Stimulated activated CD8-positive, alpha-beta memory T cell treated with anti-CD3 and anti-CD28 coated beads, Interleukin-2, amount 100 ng/mL, for 48 hours (primary cell): ENCODE data around the gene CDH15.

Source experiments
- DNase-seq, 2 donors: peaks; one replicate each; pipeline ENCODE4 v3.0.0-alpha.2; 2020; ENCODE audit warnings: low read depth in 2 of 2

The CDH15 gene, protein sequence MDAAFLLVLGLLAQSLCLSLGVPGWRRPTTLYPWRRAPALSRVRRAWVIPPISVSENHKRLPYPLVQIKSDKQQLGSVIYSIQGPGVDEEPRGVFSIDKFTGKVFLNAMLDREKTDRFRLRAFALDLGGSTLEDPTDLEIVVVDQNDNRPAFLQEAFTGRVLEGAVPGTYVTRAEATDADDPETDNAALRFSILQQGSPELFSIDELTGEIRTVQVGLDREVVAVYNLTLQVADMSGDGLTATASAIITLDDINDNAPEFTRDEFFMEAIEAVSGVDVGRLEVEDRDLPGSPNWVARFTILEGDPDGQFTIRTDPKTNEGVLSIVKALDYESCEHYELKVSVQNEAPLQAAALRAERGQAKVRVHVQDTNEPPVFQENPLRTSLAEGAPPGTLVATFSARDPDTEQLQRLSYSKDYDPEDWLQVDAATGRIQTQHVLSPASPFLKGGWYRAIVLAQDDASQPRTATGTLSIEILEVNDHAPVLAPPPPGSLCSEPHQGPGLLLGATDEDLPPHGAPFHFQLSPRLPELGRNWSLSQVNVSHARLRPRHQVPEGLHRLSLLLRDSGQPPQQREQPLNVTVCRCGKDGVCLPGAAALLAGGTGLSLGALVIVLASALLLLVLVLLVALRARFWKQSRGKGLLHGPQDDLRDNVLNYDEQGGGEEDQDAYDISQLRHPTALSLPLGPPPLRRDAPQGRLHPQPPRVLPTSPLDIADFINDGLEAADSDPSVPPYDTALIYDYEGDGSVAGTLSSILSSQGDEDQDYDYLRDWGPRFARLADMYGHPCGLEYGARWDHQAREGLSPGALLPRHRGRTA

DNA sequence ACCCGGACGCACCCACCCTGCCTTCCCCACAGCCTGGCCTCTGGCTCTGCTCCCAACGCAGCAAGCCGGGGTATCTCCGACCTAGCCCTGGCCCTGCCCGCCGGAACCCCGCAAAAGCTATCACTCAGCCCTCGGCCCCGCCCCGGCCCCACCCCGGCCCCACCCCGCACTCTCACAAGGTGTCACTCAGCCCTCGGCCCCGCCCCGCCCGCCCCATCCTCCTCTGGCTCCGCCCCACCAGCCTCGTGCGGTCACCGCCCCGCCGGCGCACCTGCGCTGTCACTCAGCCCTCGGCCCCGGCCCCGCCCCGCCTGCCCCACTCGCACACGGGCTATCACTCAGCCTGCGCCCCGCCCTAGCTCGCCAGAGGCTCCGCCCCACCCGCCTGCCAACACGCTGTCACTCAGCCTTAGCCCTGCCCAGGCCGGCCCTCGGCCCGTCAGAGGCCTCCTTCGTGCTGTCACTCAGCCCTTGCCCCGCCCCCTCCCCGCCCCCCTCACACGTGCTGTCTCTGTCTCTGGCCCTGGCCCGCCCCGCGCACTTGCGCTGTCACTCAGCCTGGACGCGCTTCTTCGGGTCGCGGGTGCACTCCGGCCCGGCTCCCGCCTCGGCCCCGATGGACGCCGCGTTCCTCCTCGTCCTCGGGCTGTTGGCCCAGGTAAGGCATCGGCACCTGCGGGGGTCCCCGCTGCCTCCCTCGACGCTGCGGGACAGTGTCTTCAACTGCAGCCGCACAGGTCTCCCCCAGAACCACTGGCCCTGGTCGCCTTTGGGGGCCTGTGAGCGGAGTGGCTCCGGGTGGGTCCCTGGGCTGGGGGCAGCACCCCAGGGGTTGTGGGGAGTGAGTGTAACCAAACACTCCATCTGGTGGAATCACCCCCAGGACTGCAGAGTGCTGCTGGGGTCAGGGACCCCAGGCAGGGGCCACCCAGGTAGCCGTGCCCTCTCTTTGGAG lies at the start of gene CDH15:
TSS of gene CDH15 (plus strand) at position 533 of the 955 bp plus-strand sequence. CDS start at position 617, 84 bp downstream.
- peak; percentile 89 to 95 for DNase-seq

DNA sequence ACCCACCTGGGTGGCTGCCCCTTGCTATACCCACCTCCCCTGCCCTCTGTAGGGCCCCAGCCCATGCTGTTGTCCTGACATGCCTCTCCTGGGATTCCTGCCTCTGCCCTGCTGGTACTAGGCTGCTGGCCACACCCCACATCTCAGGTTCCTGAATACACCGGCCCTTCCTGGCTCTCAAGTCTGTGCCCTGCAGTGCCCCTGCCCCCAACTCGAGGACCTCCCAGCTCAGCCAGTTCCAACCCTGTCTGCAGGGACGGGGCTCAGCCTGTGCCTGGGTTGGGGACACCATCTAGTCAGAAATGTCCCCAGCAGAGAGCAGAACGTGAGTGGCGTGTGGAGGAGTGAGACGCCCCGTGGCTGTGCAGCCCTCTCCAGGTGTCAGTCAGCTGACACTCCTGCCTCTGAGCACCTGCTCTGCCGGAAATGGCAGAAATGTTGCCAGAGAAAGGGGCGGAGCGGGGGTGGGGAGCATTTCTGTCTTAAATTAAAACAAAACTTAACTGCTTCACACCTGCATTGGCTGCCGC lies 49.2 kb upstream of the CDH15 start:
- no peak for DNase-seq

GRCh38 chr16:89123001-89123830 lies 48.3 kb upstream of the CDH15 start:
- no peak for DNase-seq

GRCh38 chr16:89123831-89124100 lies 47.8 kb upstream of the CDH15 start:
- no peak for DNase-seq

GRCh38 chr16:89129378-89129777 lies 42.2 kb upstream of the CDH15 start:
- no peak for DNase-seq

- DNase-seq = no peak
Measured at GRCh38 chr16:89130448-89130847, 41.1 kb upstream of the CDH15 start.

- DNase-seq = no peak
Measured at GRCh38 chr16:89131783-89132182, 39.8 kb upstream of the CDH15 start.

DNA sequence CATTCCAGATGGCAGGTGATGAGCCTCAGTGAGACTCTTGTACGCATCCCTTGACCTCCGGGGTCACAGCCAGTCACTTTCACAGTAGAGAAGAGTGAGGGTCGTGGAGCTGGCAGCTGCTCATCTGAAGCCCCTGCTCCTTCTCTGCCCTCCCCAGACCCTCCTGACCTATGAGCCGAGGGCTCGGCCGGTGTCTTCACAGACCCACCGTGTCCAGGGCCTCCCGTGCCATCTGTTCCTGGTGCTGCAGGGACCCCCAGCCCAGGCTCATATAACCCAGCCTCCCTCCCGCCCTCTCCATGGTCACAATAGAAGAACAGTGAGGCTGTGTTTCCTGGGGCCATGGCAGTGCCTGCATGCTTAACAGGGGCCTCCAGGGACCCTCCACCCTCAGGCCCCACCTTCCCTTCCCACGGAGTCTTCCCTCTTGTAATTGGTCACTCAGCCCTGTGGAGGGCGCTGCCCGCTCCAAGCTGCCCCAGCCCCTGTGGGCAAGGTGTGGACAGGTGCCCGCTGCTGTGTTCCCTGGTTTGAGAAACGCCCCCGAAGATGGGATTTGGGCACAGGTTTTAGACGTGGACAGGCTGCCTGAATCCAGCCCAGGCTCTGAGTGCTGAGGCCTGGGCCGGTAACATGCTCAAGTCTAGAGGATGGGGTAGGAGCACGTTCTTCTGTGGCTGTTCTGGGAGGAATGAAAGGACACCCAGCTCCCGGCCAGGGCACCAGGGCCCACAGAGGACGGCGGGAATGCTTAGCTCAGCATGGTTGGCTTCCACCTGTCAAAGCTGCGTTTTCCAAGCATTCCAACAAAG lies 39.1 kb upstream of the CDH15 start:
- no peak for DNase-seq

DNA sequence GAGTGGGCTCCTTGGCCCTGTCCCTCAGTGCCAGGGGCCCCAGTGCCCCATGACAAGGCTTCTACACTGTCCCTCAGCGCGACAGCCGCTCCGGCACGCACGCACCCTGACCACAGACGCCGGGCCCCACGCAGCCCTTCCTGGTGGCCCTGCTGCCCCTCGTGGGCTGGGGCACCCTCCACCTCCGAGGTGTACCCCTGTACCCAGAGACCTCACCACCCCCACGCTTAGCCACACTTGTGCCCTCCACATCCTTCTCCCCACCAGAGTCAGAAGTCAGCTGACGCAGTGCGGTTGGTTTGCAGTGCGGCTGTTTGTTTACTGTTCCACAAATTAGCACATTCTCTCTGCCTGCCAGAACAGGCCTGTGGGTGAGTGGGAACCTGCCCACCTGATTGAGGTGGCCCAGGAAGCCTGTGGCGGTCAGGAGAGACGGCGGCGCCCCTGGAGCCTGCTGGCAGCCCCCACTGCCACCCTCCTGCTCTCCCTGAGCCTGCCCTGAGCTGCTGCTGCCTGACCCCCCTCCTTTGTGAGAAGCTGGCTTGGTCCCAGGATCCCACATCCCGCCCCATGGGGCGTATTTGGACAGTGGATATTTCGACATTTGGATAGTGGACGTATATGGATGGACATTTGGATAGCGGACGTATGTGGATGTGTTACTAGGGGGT lies 38.0 kb upstream of the CDH15 start:
- no peak for DNase-seq

- DNase-seq = no peak
Measured at GRCh38 chr16:89134269-89134668, 37.3 kb upstream of the CDH15 start.

- DNase-seq = no peak
Measured at GRCh38 chr16:89135166-89135565, 36.4 kb upstream of the CDH15 start.

DNA sequence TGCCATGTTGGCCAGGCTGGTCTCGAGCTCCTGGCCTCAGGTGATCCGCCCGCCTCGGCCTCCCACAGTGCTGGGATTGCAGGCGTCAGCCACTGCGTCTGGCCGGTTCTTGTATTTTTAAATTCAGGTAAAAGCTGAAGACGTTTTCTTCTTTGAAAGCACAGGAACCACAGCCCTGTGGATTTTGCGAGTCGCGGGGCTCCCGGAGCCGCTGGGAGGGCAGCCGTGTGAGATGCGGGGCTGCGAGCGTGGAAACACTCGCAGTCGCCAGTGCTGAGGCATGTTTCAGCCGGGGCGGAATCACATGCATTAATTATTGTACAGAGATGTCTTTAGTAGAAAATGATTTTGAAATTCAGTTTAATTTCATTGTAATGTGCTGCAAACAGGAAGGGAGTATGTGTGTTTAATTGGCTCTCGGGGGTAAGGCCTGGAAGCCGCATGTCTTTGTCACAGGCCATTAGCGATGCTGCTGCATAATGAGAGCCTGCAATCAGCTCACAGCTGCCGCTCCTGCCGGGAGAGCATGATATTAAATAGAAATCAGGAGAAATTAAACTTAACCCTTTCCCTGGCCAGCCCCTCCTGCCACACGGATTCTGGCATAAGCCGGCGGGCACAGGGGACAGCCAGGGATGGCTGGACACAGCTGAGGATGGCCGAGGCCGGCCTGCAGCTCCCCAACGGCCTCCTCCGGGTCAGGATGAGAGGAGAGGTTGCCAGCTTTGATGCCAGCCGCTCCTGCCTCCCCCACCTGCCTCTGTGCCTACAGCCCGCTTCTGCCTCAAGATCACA lies 35.4 kb upstream of the CDH15 start:
- DNase-seq = no peak

- no peak for DNase-seq
Measured at GRCh38 chr16:89136931-89137330, 34.6 kb upstream of the CDH15 start.

DNA sequence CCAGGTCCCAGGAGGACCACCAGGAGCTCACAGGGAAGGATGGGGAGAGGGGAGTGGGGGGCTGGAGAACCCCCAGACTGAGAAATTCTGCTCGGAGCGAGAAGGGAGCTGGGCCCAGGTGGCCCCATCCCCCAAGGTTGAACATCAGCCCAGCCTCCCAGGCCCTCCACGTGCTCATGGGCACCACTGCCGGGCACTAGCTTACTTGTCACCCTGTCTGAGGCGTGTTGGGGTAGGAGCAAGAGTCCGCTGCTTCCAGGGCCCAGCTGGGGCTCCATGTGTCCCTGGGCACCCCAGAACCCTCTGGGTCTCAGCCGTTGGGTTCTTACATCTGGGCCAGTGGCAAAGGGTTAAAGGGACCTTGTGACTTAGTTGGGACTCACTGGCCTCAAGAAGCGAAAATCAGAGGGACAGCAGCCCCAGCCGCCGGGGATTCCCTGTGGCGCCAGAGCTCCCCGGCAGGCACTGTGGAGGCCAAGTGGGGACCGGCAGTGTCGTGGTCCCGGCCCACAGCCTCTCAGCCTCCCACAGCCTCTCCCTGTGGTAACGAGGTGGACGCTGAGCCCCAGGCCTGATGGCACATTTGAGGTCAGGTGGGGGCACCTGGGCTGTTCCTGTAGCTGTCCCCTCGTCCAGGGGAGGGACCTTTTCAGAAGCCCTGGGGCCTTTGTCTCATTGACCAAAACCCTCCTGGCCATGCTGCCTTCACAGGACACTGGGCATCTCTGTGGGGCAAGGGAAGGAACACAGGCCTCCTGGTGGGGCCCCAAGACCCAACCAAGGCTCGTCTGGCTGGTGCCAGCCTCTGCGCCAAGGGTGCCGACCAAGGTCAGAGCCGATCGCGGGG lies 33.7 kb upstream of the CDH15 start:
- no peak for DNase-seq

DNA sequence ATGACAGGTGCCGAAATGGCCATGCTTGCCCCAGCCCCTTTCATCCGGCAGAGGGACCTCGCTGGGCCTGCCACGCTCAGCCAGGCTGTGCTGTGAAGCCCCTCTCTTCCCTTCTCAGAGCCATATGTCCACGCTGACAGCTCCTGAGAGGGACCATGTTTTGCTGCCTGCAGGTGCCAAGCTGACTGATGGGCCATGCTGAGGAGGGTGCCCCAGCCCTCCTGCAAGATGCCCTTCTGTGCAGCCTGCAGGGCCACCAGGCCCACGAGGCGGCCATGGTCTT lies 33.1 kb upstream of the CDH15 start:
- DNase-seq = no peak

GRCh38 chr16:89138843-89139520 lies 32.6 kb upstream of the CDH15 start:
- no peak for DNase-seq

GRCh38 chr16:89139907-89140361 lies 31.6 kb upstream of the CDH15 start:
- no peak for DNase-seq
